Measurements from ENCODE around the gene BMPER. TPM values are rescaled to one million over a fixed set of nuclear protein-coding genes. Genes with fewer than 3 reads are reported as not detected.

The BMPER gene
- total RNA-seq, 4 donors from 2014 or later = 1.0 to 12.4 (median 6.1) TPM

DNA sequence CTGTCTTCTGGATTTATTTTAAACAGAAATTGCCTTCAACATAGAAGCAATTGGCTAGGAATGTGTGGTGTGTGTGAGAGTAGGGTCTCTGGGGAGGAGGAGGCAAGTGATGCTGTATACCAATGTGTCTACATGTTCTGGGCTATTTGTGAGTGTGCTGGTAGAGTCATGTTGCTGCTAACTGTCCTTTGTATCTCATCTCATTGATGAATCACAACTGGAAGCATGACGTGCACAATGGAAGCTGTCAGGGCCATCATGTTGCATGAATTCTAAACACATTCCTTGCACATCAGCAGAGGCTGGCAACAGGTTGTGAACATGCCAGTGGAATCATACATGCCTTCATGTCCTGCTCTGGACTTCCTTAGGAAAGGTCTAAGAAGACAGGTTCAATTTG is 199.7 kb downstream of the BMPER start:
- H3K4me1 ChIP-seq = peaks cover 0 to 9% of the 10 kb centered on the region in 2 donors
- no peaks in the 10 kb centered on the region for H3K27me3 ChIP-seq
- no peak overlapping the region for H3K27ac ChIP-seq
- H3K36me3 ChIP-seq = no peaks in the 10 kb centered on the region
- no peak overlapping the region for H3K4me3 ChIP-seq
- TF ChIP-seq POLR2A (IDR thresholded peaks at IDR 0.05) = no peak
- TF ChIP-seq, protein P1, sequence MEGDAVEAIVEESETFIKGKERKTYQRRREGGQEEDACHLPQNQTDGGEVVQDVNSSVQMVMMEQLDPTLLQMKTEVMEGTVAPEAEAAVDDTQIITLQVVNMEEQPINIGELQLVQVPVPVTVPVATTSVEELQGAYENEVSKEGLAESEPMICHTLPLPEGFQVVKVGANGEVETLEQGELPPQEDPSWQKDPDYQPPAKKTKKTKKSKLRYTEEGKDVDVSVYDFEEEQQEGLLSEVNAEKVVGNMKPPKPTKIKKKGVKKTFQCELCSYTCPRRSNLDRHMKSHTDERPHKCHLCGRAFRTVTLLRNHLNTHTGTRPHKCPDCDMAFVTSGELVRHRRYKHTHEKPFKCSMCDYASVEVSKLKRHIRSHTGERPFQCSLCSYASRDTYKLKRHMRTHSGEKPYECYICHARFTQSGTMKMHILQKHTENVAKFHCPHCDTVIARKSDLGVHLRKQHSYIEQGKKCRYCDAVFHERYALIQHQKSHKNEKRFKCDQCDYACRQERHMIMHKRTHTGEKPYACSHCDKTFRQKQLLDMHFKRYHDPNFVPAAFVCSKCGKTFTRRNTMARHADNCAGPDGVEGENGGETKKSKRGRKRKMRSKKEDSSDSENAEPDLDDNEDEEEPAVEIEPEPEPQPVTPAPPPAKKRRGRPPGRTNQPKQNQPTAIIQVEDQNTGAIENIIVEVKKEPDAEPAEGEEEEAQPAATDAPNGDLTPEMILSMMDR (IDR thresholded peaks at IDR 0.05) = no peak
- intact Hi-C loops (cut with DNase I; ENCODE audit: low total_unique reads) = no loop called here
- DNase-seq = no peak
- no peaks in the 10 kb centered on the region for H3K9me3 ChIP-seq

DNA sequence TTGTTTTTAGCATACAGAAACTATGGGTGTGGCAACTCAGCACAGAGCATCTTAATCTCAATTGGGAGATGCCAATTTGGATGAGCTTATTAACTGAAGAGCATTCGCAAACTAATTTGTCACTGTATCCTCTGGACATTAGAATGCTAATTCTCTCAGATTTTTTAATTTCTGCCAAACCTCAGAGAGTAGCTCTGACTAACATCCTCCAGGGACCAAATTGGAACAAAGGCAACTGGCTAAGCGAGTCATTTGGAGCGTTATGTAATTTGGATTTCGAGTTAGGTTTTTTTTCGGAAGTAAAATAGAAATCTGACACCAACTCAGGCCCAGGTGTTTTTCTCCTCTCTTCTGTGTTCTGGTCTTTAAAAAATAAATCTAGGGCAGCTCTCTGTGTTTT is 201.9 kb downstream of the BMPER start:
- H3K36me3 ChIP-seq = no peaks in the 10 kb centered on the region
- intact Hi-C loops (cut with DNase I; ENCODE audit: low total_unique reads) = no loop called here
- peak; percentile 29 to 33 for DNase-seq
- TF ChIP-seq, protein P1 (IDR thresholded peaks at IDR 0.05) = no peak
- TF ChIP-seq POLR2A (IDR thresholded peaks at IDR 0.05) = no peak
- H3K27me3 ChIP-seq = no peaks in the 10 kb centered on the region
- no peak overlapping the region for H3K4me3 ChIP-seq
- no peaks in the 10 kb centered on the region for H3K9me3 ChIP-seq
- H3K27ac ChIP-seq = no peak overlapping the region
- peaks cover 0 to 9% of the 10 kb centered on the region in 2 donors for H3K4me1 ChIP-seq

DNA sequence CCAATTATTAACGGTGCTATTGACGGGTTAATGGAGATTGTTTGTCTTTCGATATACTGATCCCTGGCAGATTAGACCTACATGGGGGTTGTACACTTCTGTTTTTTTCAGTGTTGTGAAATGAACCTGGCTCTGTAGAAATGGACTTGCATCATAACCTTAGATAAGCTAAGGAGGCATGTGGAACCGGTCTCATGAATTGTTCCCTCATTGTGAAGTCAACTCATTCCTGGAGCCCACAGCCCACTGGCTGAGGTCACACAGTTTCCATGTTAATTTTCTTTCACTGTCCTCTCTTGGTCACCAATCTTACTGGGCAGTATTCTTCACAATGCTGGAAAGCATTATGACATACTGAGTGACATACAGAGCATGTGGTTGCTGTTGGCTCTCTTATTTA is 202.8 kb downstream of the BMPER start:
- intact Hi-C loops (cut with DNase I; ENCODE audit: low total_unique reads) = no loop called here
- Histone ChIP-seq H3K27ac (no peak overlapping the region), H3K4me3 (no peak overlapping the region), H3K4me1 (peaks cover 0 to 9% of the 10 kb centered on the region in 2 donors), H3K9me3 (no peaks in the 10 kb centered on the region), H3K27me3 (no peaks in the 10 kb centered on the region), H3K36me3 (no peaks in the 10 kb centered on the region)
- TF ChIP-seq, protein P1 (IDR thresholded peaks at IDR 0.05) = no peak
- TF ChIP-seq POLR2A (IDR thresholded peaks at IDR 0.05) = no peak
- DNase-seq = no peak

DNA sequence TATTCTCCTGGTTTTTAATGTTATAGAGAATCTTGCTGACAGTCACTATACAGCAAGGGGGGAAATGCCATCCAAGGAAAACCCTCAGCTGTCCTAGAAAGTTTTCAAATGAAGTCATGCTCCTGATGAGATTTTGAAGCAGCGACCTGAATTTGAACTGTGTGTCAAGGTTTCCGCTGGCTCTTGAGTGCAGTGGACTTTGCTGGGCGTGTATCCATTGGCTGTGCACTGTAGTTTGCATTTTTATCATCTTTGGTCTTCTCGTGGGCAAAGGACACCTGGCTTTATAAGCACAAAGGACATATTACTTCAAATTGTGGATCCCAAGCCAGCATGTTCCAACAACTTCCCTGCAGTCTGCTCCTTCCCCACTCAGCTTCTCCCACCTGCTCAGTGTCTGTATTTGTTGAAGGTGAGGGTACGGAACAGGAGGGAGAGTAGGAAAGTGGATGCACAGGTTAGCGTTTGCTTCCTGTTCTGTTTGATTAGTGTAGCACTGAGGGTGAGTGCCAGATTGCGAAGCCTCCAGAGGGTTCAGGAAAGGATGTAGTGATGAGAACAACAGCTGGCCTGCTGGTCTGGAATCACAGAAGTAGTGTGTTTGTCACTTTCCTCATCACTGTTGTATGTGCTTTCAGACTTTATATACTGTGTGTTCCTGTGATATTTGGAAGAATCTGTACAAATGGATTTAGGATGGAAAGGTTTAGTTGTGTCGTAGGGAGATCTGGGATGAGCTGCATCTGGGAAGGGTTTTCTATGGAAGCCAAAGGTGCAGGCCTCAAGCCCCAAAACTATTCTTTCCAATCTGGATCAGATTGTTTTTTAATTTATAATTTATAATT is 204.8 kb downstream of the BMPER start:
- no peak for DNase-seq
- H3K36me3 ChIP-seq = no peaks in the 10 kb centered on the region
- H3K4me3 ChIP-seq = no peak overlapping the region
- TF ChIP-seq, protein P1 (IDR thresholded peaks at IDR 0.05) = no peak
- TF ChIP-seq POLR2A (IDR thresholded peaks at IDR 0.05) = no peak
- H3K27me3 ChIP-seq = no peaks in the 10 kb centered on the region
- intact Hi-C loops (cut with DNase I; ENCODE audit: low total_unique reads) = no loop called here
- H3K27ac ChIP-seq = no peak overlapping the region
- peaks cover 0 to under 1% of the 10 kb centered on the region in 2 donors for H3K9me3 ChIP-seq
- peaks cover 0 to 9% of the 10 kb centered on the region in 2 donors for H3K4me1 ChIP-seq

DNA sequence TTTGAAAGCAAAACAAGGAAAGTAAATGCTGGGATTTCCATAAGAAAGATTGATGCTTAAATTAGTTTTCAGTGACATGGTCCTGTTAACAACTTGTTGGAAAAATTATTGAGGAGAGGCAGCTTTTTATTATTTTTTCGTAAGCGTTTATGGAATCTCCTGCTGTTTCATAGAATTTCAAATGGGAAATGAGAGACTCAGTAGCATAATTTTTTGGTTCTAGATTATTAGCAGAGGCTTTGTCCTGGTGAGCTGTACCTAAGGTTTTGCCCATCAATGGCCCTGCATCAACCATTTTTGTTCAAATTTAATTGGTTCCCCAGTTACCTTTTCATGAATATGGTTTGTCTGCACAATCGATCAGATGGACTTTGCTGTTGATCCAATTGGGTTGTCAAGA is 205.7 kb downstream of the BMPER start:
- no peaks in the 10 kb centered on the region for H3K36me3 ChIP-seq
- DNase-seq = no peak
- no peak for TF ChIP-seq POLR2A (IDR thresholded peaks at IDR 0.05)
- TF ChIP-seq, protein P1 (IDR thresholded peaks at IDR 0.05) = no peak
- peaks cover 0 to 9% of the 10 kb centered on the region in 2 donors for H3K4me1 ChIP-seq
- H3K9me3 ChIP-seq = peaks cover 0 to 6% of the 10 kb centered on the region in 2 donors
- H3K27me3 ChIP-seq = no peaks in the 10 kb centered on the region
- no peak overlapping the region for H3K4me3 ChIP-seq
- H3K27ac ChIP-seq = no peak overlapping the region
- intact Hi-C loops (cut with DNase I; ENCODE audit: low total_unique reads) = no loop called here

Data from uterus (tissue), 4 donors.